ENCODE measurements around the gene TECPR1. TPM values are rescaled to one million over a fixed set of nuclear protein-coding genes. Genes with fewer than 3 reads are reported as not detected.

TECPR1 gene
- polyA plus RNA-seq, 1 experiment = 2.7 TPM

DNA sequence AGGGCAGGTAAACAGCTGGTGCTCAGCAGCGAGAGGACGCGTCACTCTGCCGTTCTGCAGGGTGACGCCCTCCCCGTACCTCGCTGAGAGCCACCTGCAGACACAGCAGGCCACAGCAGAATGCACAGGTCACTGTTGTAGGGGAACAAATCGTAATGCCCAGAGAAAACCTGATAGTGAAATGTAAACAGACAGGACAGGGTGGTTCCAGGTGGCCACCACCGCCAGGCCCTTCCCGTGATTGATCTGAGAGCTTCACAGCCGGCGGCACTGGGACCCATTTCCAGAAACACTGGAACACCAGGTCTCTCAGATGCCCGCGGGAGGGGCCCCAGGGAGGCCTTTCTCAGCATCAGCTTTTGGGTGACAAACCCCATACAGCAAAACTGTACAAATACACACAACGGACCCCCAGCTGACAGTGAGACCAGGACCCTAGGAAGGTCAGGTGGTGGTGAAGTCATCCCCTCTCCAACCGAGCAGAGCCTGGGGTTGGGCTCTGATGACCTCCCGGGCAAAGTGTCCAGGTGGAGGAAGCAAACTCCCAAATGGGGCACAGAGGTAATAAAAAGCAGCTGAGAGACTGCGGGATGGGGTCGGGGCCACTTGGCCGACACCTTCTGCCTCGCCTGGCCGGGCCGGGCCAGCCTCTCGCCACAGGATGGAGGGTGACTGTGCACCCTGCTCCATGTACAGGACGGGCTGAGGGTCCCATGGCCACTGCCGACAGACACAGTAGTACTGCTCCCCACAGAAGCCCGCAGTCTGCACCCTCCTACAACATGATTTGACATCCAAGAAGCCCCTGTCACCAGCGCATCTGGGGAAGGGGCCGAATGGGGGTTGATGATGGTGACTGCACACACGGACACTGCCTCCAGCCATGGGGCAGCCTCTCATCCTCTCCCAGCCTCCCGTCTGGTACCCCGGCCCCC lies 36.2 kb downstream of the TECPR1 start:
- POLR2A ChIA-PET = no interaction called here
- TF ChIP-seq, protein P1, sequence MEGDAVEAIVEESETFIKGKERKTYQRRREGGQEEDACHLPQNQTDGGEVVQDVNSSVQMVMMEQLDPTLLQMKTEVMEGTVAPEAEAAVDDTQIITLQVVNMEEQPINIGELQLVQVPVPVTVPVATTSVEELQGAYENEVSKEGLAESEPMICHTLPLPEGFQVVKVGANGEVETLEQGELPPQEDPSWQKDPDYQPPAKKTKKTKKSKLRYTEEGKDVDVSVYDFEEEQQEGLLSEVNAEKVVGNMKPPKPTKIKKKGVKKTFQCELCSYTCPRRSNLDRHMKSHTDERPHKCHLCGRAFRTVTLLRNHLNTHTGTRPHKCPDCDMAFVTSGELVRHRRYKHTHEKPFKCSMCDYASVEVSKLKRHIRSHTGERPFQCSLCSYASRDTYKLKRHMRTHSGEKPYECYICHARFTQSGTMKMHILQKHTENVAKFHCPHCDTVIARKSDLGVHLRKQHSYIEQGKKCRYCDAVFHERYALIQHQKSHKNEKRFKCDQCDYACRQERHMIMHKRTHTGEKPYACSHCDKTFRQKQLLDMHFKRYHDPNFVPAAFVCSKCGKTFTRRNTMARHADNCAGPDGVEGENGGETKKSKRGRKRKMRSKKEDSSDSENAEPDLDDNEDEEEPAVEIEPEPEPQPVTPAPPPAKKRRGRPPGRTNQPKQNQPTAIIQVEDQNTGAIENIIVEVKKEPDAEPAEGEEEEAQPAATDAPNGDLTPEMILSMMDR (IDR thresholded peaks at IDR 0.05; ENCODE audit: insufficient read depth, low read depth, low read length) = no peak
- CTCF ChIA-PET = interaction anchor here (0.6 kb wide), 1 partner anchor 659 kb away, joined by 4 read pairs; no protein-coding TSS in a partner anchor
- DNase-seq (ENCODE audit: low read depth) = no peak
- no peaks in the 10 kb centered on the region for H3K27me3 ChIP-seq (ENCODE audit: control insufficient read depth, insufficient read depth, low read length)
- H3K36me3 ChIP-seq (ENCODE audit: control insufficient read depth, insufficient read depth, low read length) = peaks cover 4% of the 10 kb centered on the region; the same call in 1 of the 2 replicates
- no peak overlapping the region for H3K4me3 ChIP-seq (ENCODE audit: low read depth, low read length)

DNA sequence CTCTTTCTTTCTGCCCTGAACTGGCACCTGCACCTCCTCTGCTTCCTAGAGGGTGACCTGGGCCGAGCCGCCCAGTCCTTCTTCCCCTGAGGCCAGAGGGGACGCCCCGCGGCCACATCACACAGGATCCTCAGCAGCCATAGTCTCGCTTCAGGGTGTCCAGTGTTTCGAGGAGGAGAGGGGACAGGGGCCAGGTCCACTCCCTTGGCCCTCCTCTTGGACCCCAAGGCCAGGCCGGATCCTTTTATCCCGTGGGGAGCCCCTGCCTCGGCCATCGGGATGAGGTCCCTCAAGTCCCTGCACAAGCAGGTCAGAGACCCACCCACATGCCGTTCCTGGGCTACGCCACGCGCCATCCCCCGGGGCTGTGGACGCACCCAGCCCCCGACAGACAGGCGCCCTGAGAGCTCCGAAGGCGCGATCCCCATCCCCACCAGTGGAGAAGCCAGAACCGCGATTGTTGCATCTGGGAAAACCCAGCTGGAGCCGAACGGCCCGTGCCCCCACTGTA lies 37.2 kb downstream of the TECPR1 start:
- POLR2A ChIA-PET = no interaction called here
- Histone ChIP-seq H3K36me3 (ENCODE audit: control insufficient read depth, insufficient read depth, low read length) (peaks cover 4% of the 10 kb centered on the region; the same call in 1 of the 2 replicates), H3K4me3 (ENCODE audit: low read depth, low read length) (no peak overlapping the region), H3K27me3 (ENCODE audit: control insufficient read depth, insufficient read depth, low read length) (no peaks in the 10 kb centered on the region)
- TF ChIP-seq, protein P1 (IDR thresholded peaks at IDR 0.05; ENCODE audit: insufficient read depth, low read depth, low read length) = no peak
- CTCF ChIA-PET = no interaction called here
- DNase-seq (ENCODE audit: low read depth) = no peak

DNA sequence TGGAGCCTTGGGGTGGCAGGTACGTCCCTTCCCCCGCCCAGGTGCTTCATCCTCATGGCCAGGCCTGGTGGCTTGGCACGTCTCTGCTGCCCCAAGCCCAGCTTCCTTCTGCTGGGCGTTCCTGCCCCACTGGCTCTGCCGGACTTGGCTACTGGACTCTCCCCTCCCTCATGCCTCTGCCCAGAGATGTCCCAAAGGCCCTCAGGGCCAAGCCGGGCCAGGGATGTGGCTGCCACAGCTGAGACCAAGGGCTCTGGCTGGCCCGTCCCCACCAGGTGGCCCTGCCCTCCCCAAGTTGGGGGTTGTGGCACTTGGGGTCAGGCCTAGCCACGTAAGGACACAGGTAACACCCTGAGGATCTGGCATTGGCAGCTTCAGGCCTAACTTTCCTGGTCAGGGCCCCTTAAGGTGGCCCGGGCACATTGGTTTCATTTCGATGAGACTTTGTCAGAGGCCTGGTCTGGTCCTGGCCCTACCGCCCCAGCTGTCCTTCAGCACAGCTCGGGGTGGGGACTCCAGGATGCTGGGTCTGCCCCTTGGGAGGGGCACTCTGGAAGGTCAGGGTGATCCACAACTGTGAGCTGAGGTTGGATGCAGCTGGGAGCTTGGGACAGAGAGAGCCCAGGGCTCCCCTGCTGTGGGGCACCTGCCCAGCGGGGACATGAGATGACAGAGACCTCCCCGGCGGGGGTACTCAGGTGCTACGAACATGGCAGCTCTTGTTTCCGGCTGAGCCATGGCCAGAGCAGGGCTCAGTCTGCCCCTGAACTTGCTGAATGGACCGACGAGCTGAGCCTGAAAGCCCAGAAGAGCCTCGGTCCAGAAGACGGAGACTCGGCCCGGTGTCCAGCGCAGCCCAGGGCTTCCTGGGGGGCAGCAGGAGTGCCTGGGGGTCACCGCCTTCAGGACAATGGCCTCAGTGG lies 37.9 kb downstream of the TECPR1 start:
- ChIA-PET CTCF (interaction anchor here (0.6 to 1.1 kb wide), 2 partner anchors 46 to 68 kb away, joined by 3 read pairs; no protein-coding TSS in a partner anchor), POLR2A (no interaction called here)
- Histone ChIP-seq H3K27me3 (ENCODE audit: control insufficient read depth, insufficient read depth, low read length) (no peaks in the 10 kb centered on the region), H3K36me3 (ENCODE audit: control insufficient read depth, insufficient read depth, low read length) (peaks cover 4% of the 10 kb centered on the region; the same call in 1 of the 2 replicates), H3K4me3 (ENCODE audit: low read depth, low read length) (no peak overlapping the region)
- TF ChIP-seq, protein P1 (IDR thresholded peaks at IDR 0.05; ENCODE audit: insufficient read depth, low read depth, low read length) = no peak
- DNase-seq (ENCODE audit: low read depth) = no peak

DNA sequence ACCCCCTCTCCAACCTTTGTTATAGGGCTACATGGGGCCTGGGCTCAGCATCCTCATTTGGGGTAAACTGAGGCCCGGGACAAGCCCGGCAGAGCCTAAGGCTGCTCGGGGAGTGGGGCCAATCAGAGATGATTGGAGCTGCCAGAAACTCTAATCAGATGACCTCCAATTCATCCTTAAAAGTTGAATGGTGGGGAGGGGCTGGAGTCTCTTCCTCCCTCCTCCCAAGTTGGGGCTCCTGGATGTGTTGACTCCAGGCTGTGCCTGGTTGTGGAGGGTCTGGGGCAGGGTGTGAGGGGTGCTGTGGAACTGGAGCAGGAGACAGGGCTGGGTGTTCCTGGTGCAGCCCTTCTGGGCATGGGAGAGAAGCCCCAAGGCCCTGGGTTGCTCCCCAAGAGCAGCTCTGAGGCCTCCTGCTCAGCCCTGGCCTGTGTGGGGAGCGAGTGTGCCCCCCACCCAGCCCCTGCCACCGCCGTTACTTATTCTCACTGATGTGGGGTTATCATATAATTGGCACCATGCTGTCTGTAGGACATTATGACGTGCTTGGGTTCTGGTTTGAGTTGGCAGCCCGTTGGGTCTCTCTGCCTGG lies 38.6 kb downstream of the TECPR1 start:
- no peak for DNase-seq (ENCODE audit: low read depth)

More for the DNA sequence above, 38.6 kb downstream of the TECPR1 start:
- H3K36me3 ChIP-seq (ENCODE audit: control insufficient read depth, insufficient read depth, low read length) = peaks cover 4% of the 10 kb centered on the region; the same call in 1 of the 2 replicates
- no peaks in the 10 kb centered on the region for H3K27me3 ChIP-seq (ENCODE audit: control insufficient read depth, insufficient read depth, low read length)
- H3K4me3 ChIP-seq (ENCODE audit: low read depth, low read length) = no peak overlapping the region
- TF ChIP-seq, protein P1 (IDR thresholded peaks at IDR 0.05; ENCODE audit: insufficient read depth, low read depth, low read length) = no peak
- ChIA-PET CTCF (interaction anchor here (0.6 to 1.1 kb wide), 2 partner anchors 45 to 69 kb away, joined by 3 read pairs; no protein-coding TSS in a partner anchor), POLR2A (no interaction called here)
